Spleen (tissue), 11 donors: Measurements from ENCODE around the gene WLS. TPM values are rescaled to one million over a fixed set of nuclear protein-coding genes. Genes with fewer than 3 reads are reported as not detected.

Experiments
- DNase-seq: peaks from one replicate; pipeline ENCODE4 v3.0.0-alpha.2; 2020
- H3K27ac ChIP-seq, 8 donors: fragments of 200-600 bp; sonication (generic) in 7 of 8; 1 replicate in 4 of 8; 2 replicates in 4 of 8; pipeline versions ENCODE4 v1.5.0 to v1.8.0; 2016 to 2021; ENCODE audit warnings: inconsistent platforms in 4 of 8, mild to moderate bottlenecking in 4 of 8, moderate library complexity in 1 of 8
- H3K27me3 ChIP-seq, 7 donors: fragments of 200-600 bp; sonication (generic) in 6 of 7; replicated peaks in 1 of 7; 1 replicate in 4 of 7; 2 replicates in 3 of 7; pipeline versions ENCODE4 v1.5.0 to v1.8.0; 2016 to 2021; ENCODE audit warnings: inconsistent platforms in 3 of 7, mild to moderate bottlenecking in 1 of 7
- H3K36me3 ChIP-seq, 6 donors: fragments of 200-600 bp; sonication (generic) in 5 of 6; 1 replicate in 4 of 6; 2 replicates in 2 of 6; pipeline versions ENCODE4 v1.5.0 to v1.8.0; 2016 to 2021; ENCODE audit warnings: inconsistent platforms in 2 of 6
- H3K4me1 ChIP-seq, 6 donors: fragments of 200-600 bp; sonication (generic) in 5 of 6; 1 replicate in 3 of 6; 2 replicates in 3 of 6; pipeline versions ENCODE4 v1.5.0 to v1.8.0; 2016 to 2021; ENCODE audit warnings: inconsistent platforms in 3 of 6
- H3K4me3 ChIP-seq, 8 donors: fragments of 200-600 bp; sonication (generic) in 7 of 8; 1 replicate in 4 of 8; 2 replicates in 4 of 8; pipeline versions ENCODE4 v1.5.0 to v1.8.0; 2016 to 2021; ENCODE audit warnings: inconsistent platforms in 4 of 8, mild to moderate bottlenecking in 4 of 8, moderate library complexity in 2 of 8
- H3K9me3 ChIP-seq, 8 donors: fragments of 200-600 bp; sonication (generic) in 7 of 8; 1 replicate in 4 of 8; 2 replicates in 4 of 8; pipeline versions ENCODE4 v1.5.0 to v1.8.0; 2016 to 2021; ENCODE audit warnings: inconsistent platforms in 4 of 8
- CTCF ChIP-seq, 11 experiments: fragments of 200-600 bp in 7 of 11; fragments of 450-650 bp in 4 of 11; sonication (generic) in 4 of 11; IDR thresholded peaks in 8 of 11; conservative IDR thresholded peaks in 3 of 11; 1 replicate in 7 of 11; 2 replicates in 4 of 11; pipeline versions ENCODE4 v1.4.0 to v1.8.0; 2016 to 2021; ENCODE audit warnings: antibody characterized with exemption in 11 of 11, inconsistent platforms in 4 of 11, mild to moderate bottlenecking in 1 of 11
- POLR2A ChIP-seq, 3 donors: fragments of 450-650 bp; IDR thresholded peaks; one replicate each; pipeline ENCODE4 v1.5.1; 2017; ENCODE audit warnings: antibody characterized with exemption in 3 of 3, mild to moderate bottlenecking in 1 of 3
- POLR2AphosphoS5 ChIP-seq, 3 donors: sonication (generic); formaldehyde crosslinking; IDR thresholded peaks; one replicate each; pipeline ENCODE4 v1.5.1; 2017; ENCODE audit warnings: antibody characterized with exemption in 3 of 3
- WGBS, 5 donors: extraction: QIAGEN DNeasy Blood & Tissue Kit in 3 of 5; methylation state at CpG; one replicate each; pipeline versions ENCODE4 v1.1.5 to v1.1.7; 2013 to 2018; 5-methylcytosine and 5-hydroxymethylcytosine counted together
- intact Hi-C: fragments of 100-400 bp; cut with DNase I; formaldehyde crosslinking; loops from one replicate; pipeline ENCODE4 v1.15.0; 2023; ENCODE audit warnings: low total_unique reads
- polyA plus RNA-seq, 3 donors: library from polyadenylated mRNA; stranded (reverse); fragments of 200-250 nt; gene quantifications; one replicate each; pipeline ENCODE4 v1.2.1, GENCODE V29; 2013
- total RNA-seq, 7 donors: library from RNA; depleted of rRNA in 3 of 7; stranded (reverse); fragments of >200 nt in 3 of 7; fragmentation: NEBNext Ultra II Directional in 4 of 7; extraction: Animal tissue kit (Norgen Biotek cat#: 25700) in 4 of 7; gene quantifications; one replicate each; pipeline versions ENCODE4 v1.1.0 to v1.2.1, GENCODE V29; 2016 to 2021
- donor health status: healthy with polysubstance abuse.
- donor health status: DM: no; HTN: no; CAD: no; lungs with moderate emphysema.
- donor health status: DM: no; HTN: no; CAD: no.
- donor health status: Bipolar disorder and iron deficiency.
- donor health status: healthy.
- donor health status: DM: no; HTN: no; CAD: no.
- donor health status: DM: yes; HTN: yes; CAD: no.

Gene WLS
- total and polyA plus RNA-seq, 10 donors: 5.6 to 67.2 (median 53.2) TPM

- no peaks in the 10 kb centered on the region for H3K9me3 ChIP-seq
- TF ChIP-seq POLR2A (IDR thresholded peaks at IDR 0.05) (no peak), CTCF (IDR thresholded peaks at IDR 0.05 in 8 of 11, conservative IDR thresholded peaks at IDR 0.05 in 3 of 11) (no peak), POLR2AphosphoS5 (IDR thresholded peaks at IDR 0.05) (no peak)
- no peak overlapping the region for H3K4me3 ChIP-seq
- H3K4me1 ChIP-seq: no peaks in the 10 kb centered on the region
- no peak overlapping the region for H3K27ac ChIP-seq
- H3K36me3 ChIP-seq: no peaks in the 10 kb centered on the region
- no peak for DNase-seq
- WGBS, 5 donors: 65 to 78% (median 73%) methylated on average over 2 of the region's 2 CpGs
- intact Hi-C loops: no loop called here
- H3K27me3 ChIP-seq: no peaks in the 10 kb centered on the region
These were observed 44.1 kb upstream of the WLS start for GRCh38 chr1:68276448-68276847.

GRCh38 chr1:68273530-68273929 lies 41.2 kb upstream of the WLS start:
- intact Hi-C loops: no loop called here
- H3K4me1 ChIP-seq: peaks cover 0 to 11% (median 0%) of the 10 kb centered on the region in 6 donors
- TF ChIP-seq POLR2A (IDR thresholded peaks at IDR 0.05) (no peak), CTCF (IDR thresholded peaks at IDR 0.05 in 8 of 11, conservative IDR thresholded peaks at IDR 0.05 in 3 of 11) (no peak), POLR2AphosphoS5 (IDR thresholded peaks at IDR 0.05) (no peak)
- no peak overlapping the region for H3K4me3 ChIP-seq
- H3K36me3 ChIP-seq: no peaks in the 10 kb centered on the region
- 65 to 84% (median 80%) methylated on average over 4 of the region's 4 CpGs for WGBS, 5 donors
- no peaks in the 10 kb centered on the region for H3K27me3 ChIP-seq
- no peak for DNase-seq
- no peak overlapping the region for H3K27ac ChIP-seq
- H3K9me3 ChIP-seq: no peaks in the 10 kb centered on the region

GRCh38 chr1:68271596-68271995 lies 39.3 kb upstream of the WLS start:
- intact Hi-C loops: no loop called here
- no peaks in the 10 kb centered on the region for H3K36me3 ChIP-seq
- 69 to 90% (median 84%) methylated on average over 5 of the region's 5 CpGs for WGBS, 5 donors

GRCh38 chr1:68270951-68271350 lies 38.6 kb upstream of the WLS start:
- H3K4me3 ChIP-seq: no peak overlapping the region
- no peak for TF ChIP-seq POLR2A (IDR thresholded peaks at IDR 0.05)
- no peak for TF ChIP-seq CTCF (IDR thresholded peaks at IDR 0.05 in 8 of 11, conservative IDR thresholded peaks at IDR 0.05 in 3 of 11)
- no peak for TF ChIP-seq POLR2AphosphoS5 (IDR thresholded peaks at IDR 0.05)
- intact Hi-C loops: no loop called here
- no peaks in the 10 kb centered on the region for H3K9me3 ChIP-seq
- peak overlapping the region in 4 of 8 donors; percentile 15 to 64 (median 40) for H3K27ac ChIP-seq
- H3K4me1 ChIP-seq: peaks cover 0 to 11% (median 0%) of the 10 kb centered on the region in 6 donors
- DNase-seq: no peak
- H3K36me3 ChIP-seq: no peaks in the 10 kb centered on the region
- no peaks in the 10 kb centered on the region for H3K27me3 ChIP-seq

More at GRCh38 chr1:68271596-68271995, 39.3 kb upstream of the WLS start:
- no peak for TF ChIP-seq CTCF (IDR thresholded peaks at IDR 0.05 in 8 of 11, conservative IDR thresholded peaks at IDR 0.05 in 3 of 11)
- TF ChIP-seq POLR2AphosphoS5 (IDR thresholded peaks at IDR 0.05): no peak
- TF ChIP-seq POLR2A (IDR thresholded peaks at IDR 0.05): no peak
- peaks cover 0 to 11% (median 0%) of the 10 kb centered on the region in 6 donors for H3K4me1 ChIP-seq
- no peak for DNase-seq
- no peaks in the 10 kb centered on the region for H3K9me3 ChIP-seq
- H3K27me3 ChIP-seq: no peaks in the 10 kb centered on the region
- H3K27ac ChIP-seq: peak overlapping the region in 4 of 8 donors; percentile 15 to 64 (median 40)
- no peak overlapping the region for H3K4me3 ChIP-seq
